ENCODE results near the gene CASP9. TPM values are rescaled to one million over a fixed set of nuclear protein-coding genes. Genes with fewer than 3 reads are reported as not detected.

CASP9 gene
- total RNA-seq, 6 donors from 2014 or later = 11.9 to 40.9 (median 15.0) TPM

DNA sequence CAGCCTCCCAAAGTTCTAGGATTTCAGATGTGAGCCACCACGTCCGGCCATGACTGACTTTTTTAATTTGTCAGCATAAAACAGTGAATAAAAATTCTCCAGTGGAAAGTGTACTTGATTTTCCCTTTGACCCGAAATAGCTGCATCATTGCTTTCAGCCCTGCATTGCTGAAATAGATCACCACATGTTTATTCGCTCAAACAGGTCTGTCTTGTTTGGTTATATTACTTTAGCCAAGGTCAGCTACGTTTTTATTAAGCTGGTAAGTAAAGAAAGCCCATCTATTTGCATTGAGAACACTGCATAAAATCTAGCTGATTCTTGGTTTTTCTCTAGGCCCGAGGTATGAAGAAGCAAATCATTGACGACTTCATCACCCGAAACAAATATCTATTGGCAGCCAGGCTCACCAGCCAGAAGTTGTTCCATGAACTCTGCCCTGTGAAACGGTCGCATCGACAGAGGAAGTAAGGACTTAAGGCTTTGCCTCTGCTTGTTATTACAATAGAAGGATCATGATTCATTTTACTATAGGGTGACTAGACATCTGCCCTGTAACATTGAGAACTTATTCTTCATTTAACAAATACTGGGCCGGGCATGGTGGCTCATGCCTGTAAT, 35.3 kb upstream of the CASP9 start:
- Histone ChIP-seq H3K36me3 (peaks cover 12 to 52% (median 32%) of the 10 kb centered on the region in 4 donors), H3K9me3 (no peaks in the 10 kb centered on the region), H3K4me1 (no peaks in the 10 kb centered on the region), H3K27me3 (no peaks in the 10 kb centered on the region), H3K27ac (no peak overlapping the region), H3K4me3 (no peak overlapping the region)
- DNase-seq (no peak), ATAC-seq (ENCODE audit: low FRiP score in 2 of 2) (no peak)
- 90% methylated on average over 12 of the region's 12 CpGs for WGBS, 2 donors
- TF ChIP-seq POLR2AphosphoS5 (IDR thresholded peaks at IDR 0.05) (no peak), EP300 (IDR thresholded peaks at IDR 0.05) (no peak), POLR2A (IDR thresholded peaks at IDR 0.05) (no peak)
- TF ChIP-seq, protein P1, sequence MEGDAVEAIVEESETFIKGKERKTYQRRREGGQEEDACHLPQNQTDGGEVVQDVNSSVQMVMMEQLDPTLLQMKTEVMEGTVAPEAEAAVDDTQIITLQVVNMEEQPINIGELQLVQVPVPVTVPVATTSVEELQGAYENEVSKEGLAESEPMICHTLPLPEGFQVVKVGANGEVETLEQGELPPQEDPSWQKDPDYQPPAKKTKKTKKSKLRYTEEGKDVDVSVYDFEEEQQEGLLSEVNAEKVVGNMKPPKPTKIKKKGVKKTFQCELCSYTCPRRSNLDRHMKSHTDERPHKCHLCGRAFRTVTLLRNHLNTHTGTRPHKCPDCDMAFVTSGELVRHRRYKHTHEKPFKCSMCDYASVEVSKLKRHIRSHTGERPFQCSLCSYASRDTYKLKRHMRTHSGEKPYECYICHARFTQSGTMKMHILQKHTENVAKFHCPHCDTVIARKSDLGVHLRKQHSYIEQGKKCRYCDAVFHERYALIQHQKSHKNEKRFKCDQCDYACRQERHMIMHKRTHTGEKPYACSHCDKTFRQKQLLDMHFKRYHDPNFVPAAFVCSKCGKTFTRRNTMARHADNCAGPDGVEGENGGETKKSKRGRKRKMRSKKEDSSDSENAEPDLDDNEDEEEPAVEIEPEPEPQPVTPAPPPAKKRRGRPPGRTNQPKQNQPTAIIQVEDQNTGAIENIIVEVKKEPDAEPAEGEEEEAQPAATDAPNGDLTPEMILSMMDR (IDR thresholded peaks at IDR 0.05) = no peak

GRCh38 chr1:15558516-15558915, 34.5 kb upstream of the CASP9 start:
- Histone ChIP-seq H3K27ac (no peak overlapping the region), H3K9me3 (no peaks in the 10 kb centered on the region), H3K4me1 (no peaks in the 10 kb centered on the region), H3K27me3 (no peaks in the 10 kb centered on the region), H3K36me3 (peaks cover 7 to 44% (median 25%) of the 10 kb centered on the region in 4 donors), H3K4me3 (no peak overlapping the region)
- TF ChIP-seq POLR2A (IDR thresholded peaks at IDR 0.05) (no peak), POLR2AphosphoS5 (IDR thresholded peaks at IDR 0.05) (no peak), EP300 (IDR thresholded peaks at IDR 0.05) (no peak)
- TF ChIP-seq, protein P1 (IDR thresholded peaks at IDR 0.05) = no peak
- ATAC-seq (ENCODE audit: low FRiP score in 2 of 2) (no peak), DNase-seq (no peak)
- WGBS, 2 donors = 92% methylated on average over 4 of the region's 4 CpGs

DNA sequence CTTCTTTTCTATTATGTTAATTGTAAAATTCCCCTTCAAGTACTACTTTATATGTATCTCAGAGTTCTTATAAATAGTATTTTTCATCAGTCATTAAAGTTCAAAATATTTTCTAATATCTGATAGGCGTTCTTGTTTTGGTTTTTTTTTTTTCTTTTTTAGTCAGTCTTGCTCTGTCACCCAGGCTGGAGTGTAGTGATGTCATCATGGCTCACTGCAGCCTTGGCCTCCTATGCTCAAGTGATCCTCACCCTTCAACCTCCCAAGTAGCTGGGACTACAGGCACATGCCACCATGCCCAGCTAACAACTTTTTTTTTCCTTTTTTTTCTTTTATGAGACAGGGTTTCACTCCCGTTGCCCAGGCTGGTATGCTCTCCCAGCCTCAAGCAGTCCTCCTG, 33.6 kb upstream of the CASP9 start:
- H3K27me3 ChIP-seq = no peaks in the 10 kb centered on the region
- 80 to 88% methylated on average over 2 of the region's 2 CpGs for WGBS, 2 donors
- peaks cover 3 to 37% (median 21%) of the 10 kb centered on the region in 4 donors for H3K36me3 ChIP-seq
- no peaks in the 10 kb centered on the region for H3K4me1 ChIP-seq
- H3K27ac ChIP-seq = no peak overlapping the region
- ATAC-seq (ENCODE audit: low FRiP score in 2 of 2) (no peak), DNase-seq (no peak)
- no peak overlapping the region for H3K4me3 ChIP-seq
- no peaks in the 10 kb centered on the region for H3K9me3 ChIP-seq
- TF ChIP-seq POLR2A (IDR thresholded peaks at IDR 0.05) (no peak), EP300 (IDR thresholded peaks at IDR 0.05) (no peak), POLR2AphosphoS5 (IDR thresholded peaks at IDR 0.05) (no peak)
- TF ChIP-seq, protein P1 (IDR thresholded peaks at IDR 0.05) = no peak

DNA sequence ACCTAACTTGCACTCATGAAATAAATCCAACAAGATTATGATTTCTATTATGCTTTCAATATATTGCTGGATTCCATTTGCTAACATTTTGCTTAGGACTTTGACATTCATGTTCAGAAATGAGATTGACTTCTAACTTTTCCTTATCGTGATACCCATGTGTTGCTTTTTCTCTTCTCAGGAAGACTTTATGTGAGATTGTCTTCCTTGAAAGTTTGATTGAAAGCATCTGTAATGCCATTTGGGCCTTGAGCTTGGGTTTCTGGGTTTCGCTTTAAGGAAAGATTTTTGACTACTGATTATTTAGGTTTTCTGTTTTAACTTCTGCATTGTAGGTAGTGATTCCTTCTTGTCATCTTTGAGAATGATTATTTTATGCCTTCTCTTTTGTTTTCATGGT, 33.0 kb upstream of the CASP9 start:
- DNase-seq (no peak), ATAC-seq (ENCODE audit: low FRiP score in 2 of 2) (no peak)
- Histone ChIP-seq H3K4me3 (no peak overlapping the region), H3K27ac (no peak overlapping the region), H3K9me3 (no peaks in the 10 kb centered on the region), H3K27me3 (no peaks in the 10 kb centered on the region), H3K4me1 (no peaks in the 10 kb centered on the region), H3K36me3 (peaks cover 2 to 33% (median 16%) of the 10 kb centered on the region in 4 donors)
- TF ChIP-seq POLR2AphosphoS5 (IDR thresholded peaks at IDR 0.05) = no peak
- TF ChIP-seq, protein P1 (IDR thresholded peaks at IDR 0.05) = no peak
- no peak for TF ChIP-seq EP300 (IDR thresholded peaks at IDR 0.05)
- TF ChIP-seq POLR2A (IDR thresholded peaks at IDR 0.05) = no peak
- WGBS, 2 donors = 95 to 98% methylated on average over 2 of the region's 2 CpGs

- H3K9me3 ChIP-seq = no peaks in the 10 kb centered on the region
- peaks cover 10 to 57% (median 25%) of the 10 kb centered on the region in 4 donors for H3K36me3 ChIP-seq
- ATAC-seq (ENCODE audit: low FRiP score in 2 of 2) = no peak
- no peak for DNase-seq
- no peak overlapping the region for H3K4me3 ChIP-seq
- H3K4me1 ChIP-seq = no peaks in the 10 kb centered on the region
- 82 to 92% methylated on average over 6 of the region's 6 CpGs for WGBS, 2 donors
- TF ChIP-seq POLR2A (IDR thresholded peaks at IDR 0.05) (no peak), EP300 (IDR thresholded peaks at IDR 0.05) (no peak), POLR2AphosphoS5 (IDR thresholded peaks at IDR 0.05) (no peak)
- TF ChIP-seq, protein P1 (IDR thresholded peaks at IDR 0.05) = no peak
- no peaks in the 10 kb centered on the region for H3K27me3 ChIP-seq
- no peak overlapping the region for H3K27ac ChIP-seq
Measured at GRCh38 chr1:15550573-15550972, 26.6 kb upstream of the CASP9 start.
